NCI-H2196 (cell line): ENCODE results near the gene TTLL13.
A peak's percentile ranks its signal among the peaks of the same experiment; 100 is the strongest.

ENCODE experiments used
- DNase-seq: peaks from one replicate; lab custom pipeline; 2025; ENCODE audit not compliant: unreplicated experiment; lab: John Stamatoyannopoulos, UW

Gene TTLL13

DNA sequence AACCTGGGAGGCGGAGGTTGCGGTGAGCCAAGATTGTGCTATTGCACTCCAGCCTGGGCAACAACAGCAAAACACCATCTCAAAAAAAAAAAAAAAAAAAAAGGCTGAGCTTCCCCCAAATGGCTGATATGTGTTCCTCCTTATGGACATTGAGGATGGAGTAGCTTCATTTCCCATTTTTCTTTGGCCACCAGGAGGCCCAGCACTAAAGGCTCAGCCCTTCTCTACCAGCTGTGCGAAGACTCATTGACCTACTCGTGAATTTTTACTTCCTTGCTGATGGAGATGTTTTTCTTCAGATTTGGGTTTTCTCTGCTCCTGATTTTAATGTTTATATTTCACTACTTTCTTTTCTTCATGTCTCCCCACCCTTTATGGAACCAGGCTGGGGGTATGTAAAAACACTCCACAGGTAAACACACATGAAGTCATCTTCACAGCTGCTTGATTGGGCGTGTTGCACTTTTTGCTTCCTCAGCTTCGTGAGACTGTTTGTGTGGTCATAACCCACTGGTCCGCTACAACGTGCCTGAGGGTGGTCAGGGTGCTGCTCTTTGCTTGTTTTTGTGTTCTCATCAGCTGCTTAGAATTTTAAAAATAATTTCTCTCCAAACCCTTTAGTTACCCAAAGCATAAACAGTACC is 34.7 kb upstream of the TTLL13 start:
- no peak for DNase-seq

DNA sequence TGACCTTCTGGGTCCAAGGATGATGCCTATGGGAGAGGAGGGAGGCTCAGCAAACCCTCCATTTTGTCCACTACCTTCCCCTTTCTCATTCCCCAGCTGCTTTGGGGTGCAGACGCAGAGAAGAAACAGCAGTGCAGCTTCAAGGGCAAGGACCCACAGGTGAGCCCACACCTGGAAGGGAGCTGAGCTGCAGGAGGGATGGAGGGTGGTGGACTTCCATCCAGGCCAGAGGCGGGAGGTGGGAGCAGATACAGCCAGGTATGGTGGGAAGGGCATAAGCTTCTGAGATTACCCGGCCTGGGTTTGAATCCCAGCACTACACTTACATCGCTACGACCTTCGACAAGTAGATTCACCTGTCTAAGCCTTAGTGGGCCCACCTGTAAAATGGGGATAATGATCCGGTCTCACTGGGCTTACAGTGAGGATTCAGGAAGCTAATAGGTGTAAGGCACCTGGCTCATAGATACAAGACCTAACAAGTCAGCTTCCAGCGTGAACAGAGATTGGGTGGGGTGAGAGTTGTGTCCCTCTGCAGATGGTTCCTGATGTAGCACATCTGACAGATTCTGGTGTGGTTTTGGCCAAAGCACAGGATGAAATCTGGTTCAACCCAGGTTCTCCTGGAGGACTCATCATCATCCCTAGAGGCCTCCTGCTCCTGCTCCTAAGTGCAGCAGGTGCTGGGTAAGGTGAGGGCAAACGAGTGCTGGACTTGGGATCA is 31.5 kb upstream of the TTLL13 start:
- DNase-seq: no peak

DNA sequence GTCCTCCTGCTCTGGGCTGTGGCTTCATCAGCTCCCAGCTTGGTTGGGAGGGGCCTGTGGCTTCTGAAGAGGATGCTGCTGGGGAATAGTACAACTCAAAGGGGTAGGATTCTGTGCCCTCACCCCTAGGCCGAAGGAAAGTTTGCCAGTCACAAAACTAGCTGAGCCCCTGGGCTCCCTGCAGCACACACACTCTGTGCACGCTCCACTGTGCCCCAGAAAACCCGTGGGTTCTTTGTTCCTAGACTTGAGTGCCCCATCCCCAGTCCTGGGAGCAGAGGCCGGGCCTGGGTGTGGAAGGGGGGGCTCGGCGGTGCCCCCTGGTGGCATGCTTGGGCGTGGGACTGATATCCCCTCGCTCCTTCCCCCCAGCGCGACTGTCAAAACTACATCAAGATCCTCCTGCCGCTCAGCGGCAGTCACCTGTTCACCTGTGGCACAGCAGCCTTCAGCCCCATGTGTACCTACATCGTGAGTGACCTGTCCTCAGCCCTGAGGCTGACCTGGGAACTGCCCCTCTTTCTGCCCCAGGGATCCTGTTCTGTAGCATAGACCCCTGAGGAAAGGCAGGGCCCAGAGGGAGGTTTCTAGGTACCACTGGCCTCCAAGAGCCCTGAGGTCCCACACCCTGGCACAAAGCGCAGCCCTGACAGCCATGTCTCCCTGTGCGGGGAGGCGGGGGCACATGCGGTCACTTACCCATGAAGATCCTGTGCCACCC is 29.8 kb upstream of the TTLL13 start:
- DNase-seq: peak; percentile 24

DNA sequence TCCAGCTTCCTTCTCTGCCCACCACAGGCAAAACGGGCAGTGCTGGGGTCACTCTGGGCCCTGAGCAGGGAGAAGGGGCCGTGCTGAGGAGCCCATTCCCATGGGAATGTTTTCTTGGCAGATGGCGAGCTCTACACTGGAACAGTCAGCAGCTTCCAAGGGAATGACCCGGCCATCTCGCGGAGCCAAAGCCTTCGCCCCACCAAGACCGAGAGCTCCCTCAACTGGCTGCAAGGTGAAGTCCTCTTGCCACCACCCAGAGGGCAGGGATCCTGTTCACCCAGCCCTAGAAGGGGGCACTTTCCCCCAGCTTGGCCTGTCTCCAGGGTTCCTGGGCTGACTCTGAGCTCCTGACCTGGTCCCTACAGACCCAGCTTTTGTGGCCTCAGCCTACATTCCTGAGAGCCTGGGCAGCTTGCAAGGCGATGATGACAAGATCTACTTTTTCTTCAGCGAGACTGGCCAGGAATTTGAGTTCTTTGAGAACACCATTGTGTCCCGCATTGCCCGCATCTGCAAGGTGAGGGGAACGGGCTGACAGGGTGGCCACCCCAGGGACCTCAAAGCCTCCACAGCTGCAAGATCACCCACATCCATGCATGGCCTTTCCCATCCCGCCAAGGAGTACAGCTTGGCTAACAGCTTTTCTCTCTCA is 28.0 kb upstream of the TTLL13 start:
- peak; percentile 47 for DNase-seq

DNA sequence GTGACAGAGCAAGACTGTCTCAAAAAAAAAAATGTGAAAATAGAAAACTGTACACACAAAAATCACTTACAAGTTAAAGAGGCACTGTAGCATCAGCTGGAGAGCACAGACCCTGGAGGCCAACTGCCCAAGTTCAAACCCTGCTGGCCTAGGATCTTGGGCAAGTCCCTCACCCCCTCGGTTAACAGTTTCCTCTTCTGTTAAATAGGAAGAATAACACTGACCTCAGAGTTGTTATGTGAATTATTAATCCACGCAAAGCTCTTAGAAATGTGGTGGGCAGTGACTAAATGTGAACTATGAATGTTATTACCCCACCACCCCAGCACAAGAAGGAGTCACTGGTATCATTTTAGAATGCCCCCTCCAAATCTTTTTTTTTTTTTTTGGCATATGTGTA is 26.8 kb upstream of the TTLL13 start:
- no peak for DNase-seq

DNA sequence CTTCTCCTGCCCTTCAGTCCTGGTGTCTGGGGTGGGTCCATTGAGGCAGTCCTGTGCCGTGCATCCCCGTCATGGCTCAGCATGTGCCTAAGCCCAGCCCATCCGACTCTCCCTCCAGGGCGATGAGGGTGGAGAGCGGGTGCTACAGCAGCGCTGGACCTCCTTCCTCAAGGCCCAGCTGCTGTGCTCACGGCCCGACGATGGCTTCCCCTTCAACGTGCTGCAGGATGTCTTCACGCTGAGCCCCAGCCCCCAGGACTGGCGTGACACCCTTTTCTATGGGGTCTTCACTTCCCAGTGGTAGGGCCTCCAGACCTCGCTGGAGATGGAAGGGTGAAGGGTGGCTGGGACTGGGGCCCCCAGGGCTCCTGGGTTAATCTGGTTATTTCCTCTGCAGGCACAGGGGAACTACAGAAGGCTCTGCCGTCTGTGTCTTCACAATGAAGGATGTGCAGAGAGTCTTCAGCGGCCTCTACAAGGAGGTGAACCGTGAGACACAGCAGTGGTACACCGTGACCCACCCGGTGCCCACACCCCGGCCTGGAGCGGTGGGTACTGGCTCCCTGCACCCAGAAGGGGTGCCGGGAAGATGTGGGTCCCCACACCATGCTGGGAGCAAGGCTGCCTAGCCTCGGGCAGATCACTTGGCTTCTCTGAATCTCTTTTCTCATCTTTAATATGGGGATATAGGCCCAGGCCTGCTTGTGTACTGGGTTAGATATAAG is 25.8 kb upstream of the TTLL13 start:
- no peak for DNase-seq

DNA sequence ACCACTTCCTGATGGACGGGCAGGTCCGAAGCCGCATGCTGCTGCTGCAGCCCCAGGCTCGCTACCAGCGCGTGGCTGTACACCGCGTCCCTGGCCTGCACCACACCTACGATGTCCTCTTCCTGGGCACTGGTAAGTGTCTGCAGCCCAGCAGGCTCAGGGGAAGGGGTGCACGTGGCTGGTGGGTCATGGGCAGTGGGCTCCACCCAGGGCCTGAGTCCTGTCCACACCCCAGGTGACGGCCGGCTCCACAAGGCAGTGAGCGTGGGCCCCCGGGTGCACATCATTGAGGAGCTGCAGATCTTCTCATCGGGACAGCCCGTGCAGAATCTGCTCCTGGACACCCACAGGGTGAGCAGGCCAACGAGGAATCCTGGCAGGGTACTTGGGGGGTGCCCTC is 24.3 kb upstream of the TTLL13 start:
- DNase-seq: no peak

DNA sequence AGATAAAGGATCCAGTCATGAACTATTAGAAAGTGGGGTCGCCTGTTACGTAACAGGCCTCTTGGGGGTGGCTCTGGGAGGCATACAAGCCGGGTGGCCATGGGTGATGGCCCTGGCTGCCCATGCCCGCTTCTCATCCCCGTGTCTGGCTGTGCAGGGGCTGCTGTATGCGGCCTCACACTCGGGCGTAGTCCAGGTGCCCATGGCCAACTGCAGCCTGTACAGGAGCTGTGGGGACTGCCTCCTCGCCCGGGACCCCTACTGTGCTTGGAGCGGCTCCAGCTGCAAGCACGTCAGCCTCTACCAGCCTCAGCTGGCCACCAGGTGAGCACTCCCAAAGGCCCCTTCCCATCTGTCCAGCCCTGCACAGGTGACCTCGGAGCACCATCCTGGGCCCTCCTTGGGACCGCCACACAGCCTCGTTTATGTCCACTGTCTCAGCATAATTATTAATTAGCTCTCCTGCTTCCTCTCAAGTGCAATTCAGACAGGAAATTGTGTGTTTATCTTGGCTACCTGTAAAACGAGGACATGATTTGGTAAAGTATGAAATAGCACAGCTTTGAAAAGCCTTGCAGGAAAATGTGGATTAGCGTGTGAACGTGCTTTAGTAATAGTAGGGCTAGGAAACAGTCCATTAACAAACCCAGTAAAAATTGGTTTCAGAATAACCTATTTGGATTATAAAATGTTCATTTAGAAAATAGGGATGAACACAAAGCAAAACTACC is 23.7 kb upstream of the TTLL13 start:
- DNase-seq: no peak

DNA sequence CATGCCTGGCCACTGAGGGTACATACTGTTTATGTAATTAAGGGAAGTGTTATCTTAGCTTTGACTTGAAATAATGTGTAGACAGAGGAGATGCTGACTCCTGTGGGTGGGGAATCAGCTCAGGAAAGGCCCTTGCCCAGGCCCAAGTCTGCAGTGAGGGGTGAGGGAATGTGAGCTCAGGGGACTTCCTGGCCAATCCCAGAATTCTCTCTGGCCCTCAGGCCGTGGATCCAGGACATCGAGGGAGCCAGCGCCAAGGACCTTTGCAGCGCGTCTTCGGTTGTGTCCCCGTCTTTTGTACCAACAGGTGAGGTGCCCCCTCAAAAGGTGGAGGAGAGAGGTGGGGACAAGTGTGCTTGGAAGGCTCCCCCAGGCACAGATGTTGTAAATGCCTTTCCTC is 22.0 kb upstream of the TTLL13 start:
- no peak for DNase-seq

DNA sequence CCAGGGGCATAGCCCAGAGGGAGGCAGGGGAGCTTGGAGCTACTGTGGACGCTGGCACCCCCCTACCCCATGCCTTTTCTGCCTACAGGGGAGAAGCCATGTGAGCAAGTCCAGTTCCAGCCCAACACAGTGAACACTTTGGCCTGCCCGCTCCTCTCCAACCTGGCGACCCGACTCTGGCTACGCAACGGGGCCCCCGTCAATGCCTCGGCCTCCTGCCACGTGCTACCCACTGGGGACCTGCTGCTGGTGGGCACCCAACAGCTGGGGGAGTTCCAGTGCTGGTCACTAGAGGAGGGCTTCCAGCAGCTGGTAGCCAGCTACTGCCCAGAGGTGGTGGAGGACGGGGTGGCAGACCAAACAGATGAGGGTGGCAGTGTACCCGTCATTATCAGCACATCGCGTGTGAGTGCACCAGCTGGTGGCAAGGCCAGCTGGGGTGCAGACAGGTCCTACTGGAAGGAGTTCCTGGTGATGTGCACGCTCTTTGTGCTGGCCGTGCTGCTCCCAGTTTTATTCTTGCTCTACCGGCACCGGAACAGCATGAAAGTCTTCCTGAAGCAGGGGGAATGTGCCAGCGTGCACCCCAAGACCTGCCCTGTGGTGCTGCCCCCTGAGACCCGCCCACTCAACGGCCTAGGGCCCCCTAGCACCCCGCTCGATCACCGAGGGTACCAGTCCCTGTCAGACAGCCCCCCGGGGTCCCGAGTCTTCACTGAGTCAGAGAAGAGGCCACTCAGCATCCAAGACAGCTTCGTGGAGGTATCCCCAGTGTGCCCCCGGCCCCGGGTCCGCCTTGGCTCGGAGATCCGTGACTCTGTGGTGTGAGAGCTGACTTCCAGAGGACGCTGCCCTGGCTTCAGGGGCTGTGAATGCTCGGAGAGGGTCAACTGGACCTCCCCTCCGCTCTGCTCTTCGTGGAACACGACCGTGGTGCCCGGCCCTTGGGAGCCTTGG is 21.3 kb upstream of the TTLL13 start:
- no peak for DNase-seq

DNA sequence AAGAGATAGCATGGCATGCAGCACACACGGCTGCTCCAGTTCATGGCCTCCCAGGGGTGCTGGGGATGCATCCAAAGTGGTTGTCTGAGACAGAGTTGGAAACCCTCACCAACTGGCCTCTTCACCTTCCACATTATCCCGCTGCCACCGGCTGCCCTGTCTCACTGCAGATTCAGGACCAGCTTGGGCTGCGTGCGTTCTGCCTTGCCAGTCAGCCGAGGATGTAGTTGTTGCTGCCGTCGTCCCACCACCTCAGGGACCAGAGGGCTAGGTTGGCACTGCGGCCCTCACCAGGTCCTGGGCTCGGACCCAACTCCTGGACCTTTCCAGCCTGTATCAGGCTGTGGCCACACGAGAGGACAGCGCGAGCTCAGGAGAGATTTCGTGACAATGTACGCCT is 20.4 kb upstream of the TTLL13 start:
- no peak for DNase-seq

DNA sequence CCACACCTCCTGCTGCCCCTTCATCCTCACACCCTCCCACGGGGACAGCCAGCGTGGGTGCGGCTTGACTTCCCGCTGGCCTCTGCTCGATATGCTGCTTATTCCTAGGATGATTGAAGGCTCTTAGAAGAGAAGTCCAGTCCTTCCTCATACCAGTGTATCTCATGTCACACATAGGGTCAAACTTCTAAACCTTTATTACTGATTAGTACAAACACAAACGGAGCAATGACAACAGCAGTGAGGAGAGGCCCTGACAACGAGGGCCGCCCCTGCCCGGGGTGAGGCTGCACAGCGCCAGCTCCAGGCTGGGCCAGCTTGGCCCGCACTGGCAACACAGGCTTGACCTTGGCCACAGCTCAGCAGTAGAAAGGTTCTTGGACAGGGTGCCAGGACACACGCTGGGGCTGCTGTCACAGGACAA is 19.3 kb upstream of the TTLL13 start:
- no peak for DNase-seq

DNA sequence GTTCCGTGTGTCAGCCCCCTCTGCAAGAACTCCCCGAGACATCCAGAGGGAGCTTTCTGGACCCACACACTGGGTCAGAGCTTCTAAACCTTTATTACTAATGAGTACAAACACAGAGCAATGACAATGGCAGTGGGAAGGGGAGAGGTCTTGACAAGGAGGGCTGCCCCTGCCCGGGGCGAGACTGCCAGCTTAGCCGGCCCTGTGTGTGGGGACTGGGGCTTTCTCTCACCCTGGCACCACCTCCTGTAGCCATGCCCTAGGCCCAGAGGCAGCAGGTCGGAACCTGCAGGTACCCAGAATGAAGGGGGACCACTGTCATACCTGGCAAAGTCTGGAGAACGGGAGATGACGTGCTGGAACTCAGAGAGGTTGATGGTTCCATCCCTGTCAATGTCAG is 18.7 kb upstream of the TTLL13 start:
- DNase-seq: no peak

DNA sequence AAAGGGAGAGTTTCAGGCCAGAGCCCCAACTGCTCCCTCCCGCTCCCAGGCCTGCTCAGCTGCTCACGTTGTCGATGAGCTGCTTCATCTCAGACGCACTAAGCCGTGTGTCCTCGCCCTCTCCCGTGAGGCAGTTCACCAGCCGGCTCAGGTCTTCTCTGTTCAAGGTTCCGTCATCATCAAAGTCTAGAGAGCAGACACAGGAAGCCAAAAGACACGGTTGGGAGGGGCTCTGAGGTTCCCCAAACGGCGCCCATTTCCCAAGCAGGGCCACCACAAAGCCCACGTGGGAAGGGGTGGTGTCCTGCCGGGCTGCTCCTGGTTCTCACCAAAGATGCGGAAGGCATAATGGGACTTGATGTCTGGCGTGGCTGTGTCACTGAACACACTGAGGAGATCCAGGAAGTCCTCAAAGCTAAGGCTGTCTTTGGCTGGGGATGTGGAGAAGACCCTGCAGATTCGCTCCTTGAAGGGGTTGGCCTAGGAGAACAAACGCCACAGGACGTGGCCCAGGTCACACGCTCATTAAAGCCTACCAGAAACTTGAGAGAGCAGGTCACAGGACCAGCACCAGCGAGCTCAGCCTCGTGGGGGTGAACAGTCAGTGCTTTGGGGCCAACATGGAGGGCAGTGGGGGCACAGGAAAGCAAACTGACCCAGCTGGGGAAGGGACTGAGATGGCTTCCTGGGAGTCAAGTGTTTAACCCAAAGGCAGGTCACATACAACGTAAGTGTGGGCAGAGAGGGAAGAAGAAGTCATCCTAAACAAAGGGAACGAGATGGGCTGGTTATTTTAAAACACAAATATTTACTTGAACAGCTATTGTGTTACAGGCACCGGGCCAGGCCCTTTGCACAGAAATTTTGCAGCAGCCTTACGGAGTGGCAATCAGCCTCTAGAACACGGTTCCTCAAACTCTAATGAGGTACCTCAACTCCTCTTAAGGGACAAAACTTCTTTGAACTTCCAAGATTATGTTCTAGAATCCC is 18.0 kb upstream of the TTLL13 start:
- DNase-seq: no peak

DNA sequence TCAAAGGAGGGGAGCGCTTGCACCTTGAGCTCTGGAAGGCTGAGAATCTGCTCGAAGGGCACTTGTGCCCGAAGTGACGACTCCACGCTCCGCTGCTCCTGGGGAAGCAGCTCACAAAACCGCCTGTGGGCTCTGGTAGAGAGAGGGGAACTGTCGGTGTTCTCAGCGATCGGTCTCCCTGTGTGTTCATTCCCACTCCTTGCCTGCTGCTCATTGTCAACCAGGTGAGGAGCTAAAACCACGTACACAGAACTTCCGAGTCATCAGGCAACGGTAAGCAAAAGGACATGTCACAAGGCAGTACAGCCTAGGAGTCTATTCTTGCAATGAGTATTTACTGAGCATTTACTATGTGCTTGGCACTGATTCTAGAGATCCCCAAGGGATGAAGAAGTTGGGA is 17.2 kb upstream of the TTLL13 start:
- DNase-seq: no peak

DNA sequence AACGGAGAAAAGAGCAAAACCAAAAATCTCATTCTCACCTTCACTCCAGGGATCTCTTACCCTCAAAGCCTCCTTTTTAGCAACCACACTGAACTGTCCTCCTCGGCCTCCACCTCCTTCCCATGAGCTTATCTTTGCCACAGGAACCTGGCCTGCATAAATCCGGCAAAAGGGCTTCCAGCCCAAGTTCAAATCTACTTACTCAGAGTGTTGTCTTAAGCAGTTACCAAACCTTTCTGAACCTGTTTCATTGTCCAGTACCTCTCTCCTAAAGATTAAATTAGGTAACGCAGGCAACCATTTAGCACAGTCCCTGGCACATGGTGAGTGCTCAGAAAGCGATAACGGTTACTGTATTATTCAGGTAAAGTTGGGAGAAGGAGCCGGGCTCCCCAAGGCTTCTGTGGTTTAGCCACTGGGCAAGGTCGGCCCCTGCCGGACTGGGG is 16.4 kb upstream of the TTLL13 start:
- no peak for DNase-seq

DNA sequence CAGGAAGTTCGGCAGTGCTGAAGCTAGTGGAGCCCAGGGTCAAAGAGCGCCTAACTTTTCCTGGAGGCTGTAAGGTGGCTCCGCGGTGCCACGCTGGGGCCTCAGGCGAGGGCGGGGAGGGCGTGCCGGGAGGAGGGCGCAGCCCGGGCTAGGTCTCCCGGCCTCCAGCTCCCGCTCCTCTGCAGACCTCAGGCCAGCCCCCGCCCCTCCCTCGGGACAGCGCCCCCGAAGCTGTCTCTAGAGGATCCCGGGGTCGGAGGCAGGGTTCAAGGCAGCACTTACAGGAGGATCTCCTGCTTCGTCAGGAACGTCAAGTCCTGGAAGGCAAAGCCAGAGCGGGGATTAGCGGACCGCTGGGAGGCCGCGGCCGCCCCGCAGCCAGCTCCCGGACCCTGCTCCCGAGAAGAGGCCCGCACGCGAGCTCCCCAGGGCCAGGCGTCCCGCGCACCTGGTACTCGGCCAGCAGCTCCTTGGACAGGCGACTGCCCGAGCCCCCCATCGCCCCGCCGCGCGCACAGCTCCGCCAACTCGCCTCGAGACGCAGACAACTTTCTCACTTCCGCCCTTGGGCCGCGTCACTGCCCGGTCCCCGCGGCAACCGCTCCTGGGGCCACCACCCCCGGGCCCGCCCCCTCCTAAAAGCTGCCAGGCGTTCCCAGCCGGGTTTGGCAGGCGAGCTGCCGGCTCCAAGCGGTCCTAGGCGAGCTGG is 15.8 kb upstream of the TTLL13 start, which contains the start of gene CIB1:
Gene CIB1, minus strand, starts transcription at position 555 of the 709 bp plus-strand sequence. Its CDS starts 56 bp downstream, at position 499.
- peak; percentile 89 for DNase-seq
